ENCODE data around the gene TAS2R43.
"Not testable (repeated sequence)": the region's sequence is repeated elsewhere in the genome, so short reads cannot be mapped to it uniquely, and the experiment has no call there.

TAS2R43 gene, protein sequence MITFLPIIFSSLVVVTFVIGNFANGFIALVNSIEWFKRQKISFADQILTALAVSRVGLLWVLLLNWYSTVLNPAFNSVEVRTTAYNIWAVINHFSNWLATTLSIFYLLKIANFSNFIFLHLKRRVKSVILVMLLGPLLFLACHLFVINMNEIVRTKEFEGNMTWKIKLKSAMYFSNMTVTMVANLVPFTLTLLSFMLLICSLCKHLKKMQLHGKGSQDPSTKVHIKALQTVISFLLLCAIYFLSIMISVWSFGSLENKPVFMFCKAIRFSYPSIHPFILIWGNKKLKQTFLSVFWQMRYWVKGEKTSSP

DNA sequence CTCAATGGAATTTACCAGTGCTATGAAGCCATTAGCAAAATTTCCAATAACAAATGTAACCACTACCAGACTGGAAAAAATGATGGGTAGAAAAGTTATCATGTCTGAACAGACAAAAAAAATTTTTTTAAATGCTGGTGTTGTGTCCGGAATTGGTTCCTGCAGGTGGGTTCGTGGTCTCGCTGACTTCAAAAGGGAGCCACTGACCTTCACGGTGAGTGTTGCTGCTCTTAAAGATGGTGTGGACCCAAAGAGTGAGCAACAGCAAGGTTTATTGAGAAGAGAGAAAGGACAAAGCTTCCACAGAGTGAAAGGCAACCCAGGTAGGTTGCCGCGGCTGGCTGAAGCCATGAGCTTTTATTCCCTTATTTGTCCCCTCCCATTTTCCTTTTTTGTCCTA, at the start of gene TAS2R43:
Gene TAS2R43, minus strand, starts transcription at position 186 of the 400 bp plus-strand sequence. Its CDS starts 84 bp downstream, at position 102.
- DNase-seq, result no peak

DNA sequence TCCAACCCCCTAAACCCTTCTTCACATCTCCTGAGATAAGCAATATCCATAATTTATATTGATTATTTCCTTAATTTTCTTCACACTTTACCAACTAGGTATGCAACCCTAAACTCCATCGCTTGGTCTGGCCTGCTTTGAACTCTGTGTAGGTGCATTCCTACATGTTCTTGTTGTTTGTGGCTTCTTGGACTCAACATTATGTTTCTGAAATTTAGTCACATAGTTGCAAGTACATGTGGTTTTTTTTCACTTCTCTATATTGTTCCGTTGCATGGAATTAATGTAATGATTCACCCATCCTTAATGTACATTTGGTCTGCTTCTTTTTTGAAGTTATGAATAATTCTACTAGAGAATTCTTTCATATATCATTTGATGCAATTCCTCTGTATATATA, 44.0 kb upstream of the TAS2R43 start:
- DNase-seq, result no peak

DNA sequence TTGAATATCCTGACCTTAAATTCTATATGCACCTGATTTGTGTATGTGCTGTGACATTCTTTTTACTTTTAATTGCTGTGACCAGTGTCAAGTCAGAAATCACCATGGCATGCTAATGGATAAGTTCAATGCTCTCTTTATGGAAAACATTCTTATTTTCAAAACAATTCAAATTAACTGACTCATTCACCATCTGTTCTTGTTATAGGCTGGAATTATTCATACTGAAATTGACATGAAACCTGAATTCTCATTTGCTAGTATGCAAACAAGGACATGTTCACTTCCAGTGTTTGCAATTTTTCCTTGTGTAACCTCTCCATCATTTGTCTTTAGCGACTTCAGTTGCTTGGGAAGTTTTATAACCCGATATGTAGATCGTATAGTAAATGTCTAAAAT, 42.2 kb upstream of the TAS2R43 start, which contains the start of gene TAS2R30:
Gene TAS2R30, minus strand, starts transcription at position 340 of the 400 bp plus-strand sequence. CDS start 400 bp downstream, outside the sequence.
- DNase-seq, result no peak

DNA sequence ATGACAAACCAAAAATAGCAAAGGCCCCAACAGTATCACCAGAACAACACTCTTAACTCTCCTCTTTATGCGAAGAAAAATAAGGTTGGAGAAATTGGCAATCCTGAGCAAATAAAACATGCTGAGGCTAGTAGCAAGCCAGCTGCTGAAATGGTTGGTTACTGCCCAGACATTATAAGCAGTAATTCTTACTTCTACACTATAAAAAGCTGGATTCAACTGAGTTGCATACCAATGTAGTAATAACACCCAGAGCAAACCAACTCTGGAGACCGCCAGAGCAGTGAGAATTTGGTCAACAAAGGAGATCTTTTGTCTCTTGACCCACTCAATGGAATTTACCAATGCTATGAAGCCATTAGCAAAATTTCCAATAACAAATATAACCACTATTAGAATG, 41.7 kb upstream of the TAS2R43 start:
- no peak for DNase-seq

DNA sequence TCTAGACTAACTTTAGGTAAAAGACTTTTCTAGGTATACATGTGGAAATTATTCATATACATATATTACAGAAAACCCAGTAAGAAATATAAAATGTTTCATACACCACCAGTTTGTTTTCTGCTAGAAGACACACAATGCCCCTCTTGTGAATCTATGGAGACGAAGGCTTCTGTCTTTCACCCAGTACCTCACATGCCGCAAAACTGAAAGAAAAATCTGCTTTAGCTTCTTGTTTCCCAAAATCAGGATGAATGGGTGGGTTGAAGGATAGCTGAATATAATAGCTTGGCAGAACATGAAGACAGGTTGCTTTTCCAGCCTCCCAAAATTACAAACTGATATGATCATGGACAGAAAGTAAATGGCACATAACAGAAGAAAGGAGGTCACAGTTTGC, 41.0 kb upstream of the TAS2R43 start:
- no peak for DNase-seq

DNA sequence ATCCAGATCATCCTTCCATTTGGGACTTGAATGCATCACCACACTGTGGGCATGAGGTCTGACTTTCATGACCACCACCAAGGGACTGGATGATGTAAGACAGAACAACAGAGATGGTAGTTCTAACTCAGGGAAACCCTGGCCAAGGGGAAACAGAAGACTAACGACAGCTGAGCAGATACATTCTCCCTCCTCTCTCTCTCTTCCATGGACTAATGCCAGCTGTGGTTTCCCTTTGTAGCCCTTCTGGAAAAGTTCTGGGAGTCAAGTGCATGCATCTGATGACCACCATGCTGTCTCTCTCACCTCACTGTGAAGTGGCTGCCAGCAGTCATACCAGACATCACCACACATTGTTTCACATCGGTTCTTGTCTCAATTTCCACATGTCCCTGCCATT, 38.9 kb upstream of the TAS2R43 start:
- no peak for DNase-seq

DNA sequence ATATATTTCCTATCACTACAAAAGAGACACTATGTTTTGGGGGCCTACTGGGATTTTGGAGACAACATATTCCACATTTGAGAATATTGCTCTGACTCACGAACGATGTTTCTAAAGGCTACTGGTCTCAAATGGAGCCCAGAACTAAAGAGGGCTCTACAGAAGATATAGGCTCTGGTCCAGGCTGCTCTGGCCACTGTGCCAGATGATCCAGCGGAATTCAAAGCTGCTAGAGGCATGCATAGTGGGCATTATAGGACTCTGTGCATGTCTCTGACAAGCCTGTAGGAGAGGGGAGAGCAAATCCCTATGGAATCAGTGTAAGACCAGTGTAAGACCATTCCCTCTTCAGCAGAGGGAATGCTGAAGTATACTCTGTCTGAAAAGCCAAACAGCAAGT, 38.3 kb upstream of the TAS2R43 start:
- DNase-seq, result no peak

DNA sequence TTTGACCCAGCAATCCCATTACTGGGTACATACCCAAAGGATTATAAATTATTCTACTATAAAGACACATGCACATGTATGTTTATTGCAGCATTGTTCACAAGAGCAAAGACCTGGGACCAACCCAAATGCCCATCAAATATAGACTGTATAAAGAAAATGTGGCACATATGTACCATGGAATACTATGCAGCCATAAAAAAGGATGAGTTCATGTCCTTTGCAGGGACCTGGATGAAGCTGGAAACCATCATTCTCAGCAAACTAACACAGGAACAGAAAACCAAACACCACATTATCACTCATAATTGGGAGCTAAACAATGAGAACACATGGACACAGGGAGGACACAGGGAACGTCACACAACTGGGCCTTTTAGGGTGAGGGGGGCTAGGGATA, 22.0 kb upstream of the TAS2R43 start:
- not testable (repeated sequence) for DNase-seq

DNA sequence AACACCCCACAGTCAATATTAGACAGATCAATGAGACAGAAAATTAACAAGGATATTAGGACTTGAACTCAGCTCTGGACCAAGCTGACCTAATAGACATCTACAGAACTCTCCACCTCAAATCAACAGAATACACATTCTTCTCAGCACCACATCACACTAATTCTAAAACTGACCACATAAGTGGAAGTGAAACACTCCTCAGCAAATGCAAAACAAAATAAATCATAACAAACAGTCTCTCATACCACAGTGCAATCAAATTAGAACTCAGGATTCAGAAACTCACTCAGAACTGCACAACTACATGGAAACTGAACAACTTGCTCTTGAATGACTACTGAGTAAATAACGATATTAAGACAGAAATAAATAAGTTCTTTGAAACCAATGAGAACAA, 19.1 kb upstream of the TAS2R43 start:
- not testable (repeated sequence) for DNase-seq

DNA sequence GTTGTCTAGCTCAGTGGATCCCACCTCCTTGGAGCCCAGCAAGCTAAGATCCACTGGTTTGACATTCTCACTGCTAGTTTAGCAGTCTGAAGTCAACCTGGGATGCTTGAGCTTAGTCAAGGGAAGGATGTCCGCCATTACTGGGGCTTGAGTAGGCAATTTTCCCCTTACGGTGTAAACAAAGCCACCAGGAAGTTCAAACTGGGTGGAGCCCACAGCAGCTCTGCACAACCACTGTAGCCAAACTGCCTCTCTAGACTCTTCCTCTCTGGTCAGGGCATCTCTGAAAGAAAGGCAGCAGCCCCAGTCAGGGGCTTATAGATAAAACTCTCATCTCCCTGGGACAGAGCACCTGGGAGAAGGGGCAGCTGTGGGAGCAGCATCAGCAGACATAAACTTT, 16.7 kb upstream of the TAS2R43 start:
- DNase-seq, result no peak

DNA sequence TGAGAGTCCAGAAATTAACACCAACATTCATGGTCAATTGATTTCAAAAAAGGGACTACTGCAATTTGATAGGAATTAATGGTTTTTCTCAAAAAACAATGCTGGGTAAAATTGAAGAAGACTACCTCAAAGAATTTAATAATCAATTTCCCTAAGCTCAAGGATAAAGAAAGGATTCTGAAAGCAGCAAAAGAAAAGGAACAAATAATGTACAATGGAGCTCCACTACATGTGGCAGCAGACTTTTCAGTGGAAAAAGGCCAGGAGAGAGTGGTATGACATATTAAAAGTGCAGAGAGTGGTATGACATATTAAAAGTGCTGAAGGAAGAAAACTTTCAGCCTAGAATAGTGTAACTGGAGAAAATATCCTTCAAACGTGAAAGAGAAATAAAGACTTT, 15.6 kb upstream of the TAS2R43 start:
- no peak for DNase-seq

DNA sequence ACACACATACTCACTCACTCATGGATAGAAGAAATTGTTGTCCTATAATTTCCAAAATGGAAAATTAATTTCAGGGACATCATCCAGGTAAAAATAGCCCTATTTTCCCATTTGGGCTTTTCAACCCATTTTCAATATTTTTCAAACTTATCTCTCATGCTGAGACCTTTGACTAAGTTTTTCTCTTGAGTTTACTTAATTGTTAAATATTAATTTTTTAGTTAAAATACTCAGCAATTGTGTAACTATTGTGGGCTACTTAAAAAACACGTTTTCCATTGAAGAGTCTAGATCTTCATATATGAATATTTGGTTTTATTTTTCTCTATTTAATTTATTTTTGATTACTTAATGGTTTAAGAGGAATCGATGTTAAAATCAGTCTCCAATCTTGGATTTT, 14.2 kb upstream of the TAS2R43 start:
- no peak for DNase-seq

DNA sequence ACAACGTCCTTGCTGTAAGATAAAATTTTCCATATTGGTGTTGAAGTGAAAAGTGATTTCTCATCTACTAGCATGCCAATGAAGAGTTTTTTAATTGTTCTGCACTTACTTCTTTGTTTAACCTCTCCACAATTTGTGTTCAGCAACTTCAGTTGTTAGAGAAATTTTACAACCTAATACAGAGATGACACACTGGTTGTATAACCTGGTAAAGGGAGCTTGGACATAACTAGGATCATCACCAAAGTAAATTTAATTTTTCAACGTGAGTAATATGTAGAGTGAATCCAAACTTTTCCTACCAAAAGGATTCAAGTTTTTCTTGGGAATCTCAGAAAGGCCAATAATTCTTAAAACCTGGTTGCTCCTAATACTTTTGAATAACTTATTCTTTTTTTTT, 13.4 kb upstream of the TAS2R43 start:
- DNase-seq, result no peak

DNA sequence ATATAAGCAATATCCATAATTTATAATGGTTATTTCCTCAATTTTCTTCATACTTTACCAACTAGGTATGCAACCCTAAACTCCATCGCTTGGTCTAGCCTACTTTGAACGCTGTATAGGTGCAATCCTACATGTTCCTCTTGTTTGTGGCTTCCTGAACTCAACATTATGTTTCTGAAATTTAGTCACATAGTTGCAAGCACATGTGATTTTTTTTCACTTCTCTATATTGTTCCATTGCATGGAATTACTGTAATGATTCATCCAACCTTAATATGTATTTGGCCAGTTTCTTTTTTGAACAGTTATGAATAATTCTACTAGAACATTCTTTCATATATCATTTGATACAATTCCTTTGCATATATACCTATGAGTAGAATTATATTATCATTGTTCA, 2.8 kb upstream of the TAS2R43 start:
- DNase-seq, result not testable (repeated sequence)

DNA sequence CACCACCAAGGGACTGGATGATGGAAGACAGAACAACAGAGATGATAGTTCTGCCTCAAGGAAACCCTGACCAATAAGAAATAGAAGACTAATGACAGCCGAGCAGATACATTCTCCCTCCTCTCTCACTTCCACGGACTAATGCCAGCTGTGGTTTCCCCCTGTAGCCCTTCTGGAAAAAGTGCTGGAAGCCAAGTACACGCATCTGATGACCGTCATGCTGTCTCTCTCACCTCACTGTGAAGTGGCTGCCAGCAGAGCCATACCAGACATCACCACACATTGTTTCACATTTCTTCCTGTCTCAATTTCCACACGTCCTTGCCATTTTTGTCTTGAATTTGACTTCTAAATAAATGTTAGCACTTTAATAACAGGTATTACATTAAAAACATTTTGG, 2.9 kb downstream of the TAS2R43 start:
- no peak for DNase-seq

DNA sequence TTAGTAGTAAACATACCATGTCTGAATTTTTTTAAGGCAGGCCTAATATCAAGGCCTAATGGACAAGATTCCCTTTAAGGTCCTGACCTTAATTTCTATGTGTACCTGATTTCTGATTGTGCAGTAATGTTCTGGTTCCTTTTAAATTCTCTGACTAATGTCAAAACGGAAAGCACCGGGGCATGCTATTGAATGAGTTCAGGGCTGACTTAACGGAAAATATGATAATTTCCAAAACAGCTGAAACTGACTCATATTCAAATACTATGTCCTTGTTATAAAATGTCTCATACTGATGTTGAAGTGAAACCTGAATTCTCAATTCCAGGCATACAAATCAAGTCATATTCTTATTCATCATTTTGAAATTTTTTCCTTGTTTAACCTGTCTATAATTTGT, 6.7 kb downstream of the TAS2R43 start:
- DNase-seq, result no peak

DNA sequence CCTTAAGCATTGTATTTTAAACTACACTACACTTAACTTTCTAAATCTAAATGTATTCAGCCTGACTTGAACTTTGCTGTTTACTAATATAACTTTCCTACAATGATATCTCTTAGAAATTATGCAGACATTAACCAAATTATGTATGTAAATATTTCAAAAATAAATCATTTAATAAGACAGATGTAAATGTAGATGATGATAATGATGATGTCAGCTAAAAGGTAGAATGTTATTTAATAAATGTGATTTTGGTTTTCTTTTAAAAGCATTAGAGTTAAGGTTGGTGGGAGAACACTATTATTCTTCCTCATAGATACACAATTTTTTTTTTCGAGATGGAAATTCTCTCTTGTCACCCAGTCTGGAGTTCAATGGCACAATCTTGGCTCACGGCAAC, 10.1 kb downstream of the TAS2R43 start:
- DNase-seq, result no peak

DNA sequence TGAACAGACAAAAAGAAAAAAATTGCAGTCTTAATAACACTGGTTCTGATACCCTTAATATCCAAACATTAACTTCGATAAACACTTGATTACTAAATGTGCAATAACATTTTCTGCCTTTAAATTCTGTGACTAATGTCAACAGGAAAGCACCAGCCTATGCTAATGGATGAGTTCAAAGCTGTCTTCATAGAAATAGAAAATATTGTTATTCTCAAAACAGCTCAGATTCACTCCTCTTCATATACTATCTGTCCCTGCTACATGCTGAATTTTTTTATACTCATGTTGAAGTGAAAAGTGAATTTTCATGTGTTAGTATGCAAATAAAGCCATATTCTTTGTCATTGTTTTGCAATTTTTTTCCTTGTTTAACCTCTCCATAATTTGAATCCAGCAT, 13.9 kb downstream of the TAS2R43 start:
- DNase-seq, result no peak

DNA sequence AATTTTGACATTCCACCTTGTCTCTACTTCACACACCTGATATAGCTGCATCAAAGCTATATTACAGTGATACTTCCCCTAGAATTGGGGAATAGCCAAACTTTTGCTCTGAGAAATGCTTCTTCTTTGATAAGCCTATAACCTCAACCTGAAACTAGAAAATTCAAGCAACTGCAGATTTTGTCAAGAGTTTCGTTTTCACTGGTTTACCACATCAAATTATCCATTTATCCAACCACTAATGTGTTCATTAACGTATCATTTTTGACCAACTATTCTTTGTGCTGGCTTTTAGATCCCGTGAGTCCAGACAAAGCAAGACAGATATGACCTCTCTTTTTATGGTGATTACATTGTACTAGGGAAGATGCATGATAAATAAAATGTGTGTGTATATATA, 16.5 kb downstream of the TAS2R43 start:
- DNase-seq, result no peak

DNA sequence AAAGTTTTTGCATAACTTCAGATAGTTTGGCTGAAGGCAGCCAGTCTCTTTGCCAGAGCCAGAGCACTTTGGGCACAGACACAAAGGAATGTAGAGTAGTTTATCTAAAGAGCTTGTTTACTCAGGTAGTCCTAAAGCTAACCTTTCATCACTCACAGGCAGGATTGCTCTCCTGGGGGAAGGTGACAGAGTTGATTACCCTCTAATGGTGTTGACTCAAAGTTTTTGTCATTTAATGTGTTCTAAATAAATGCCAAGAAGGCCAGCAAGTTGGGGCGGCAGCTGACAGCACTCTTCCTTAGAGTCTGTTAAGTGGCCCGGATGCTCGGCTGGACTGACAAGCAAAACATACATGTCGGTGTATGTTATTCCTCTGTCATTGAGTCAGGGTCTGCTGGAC, 20.7 kb downstream of the TAS2R43 start:
- no peak for DNase-seq

DNA sequence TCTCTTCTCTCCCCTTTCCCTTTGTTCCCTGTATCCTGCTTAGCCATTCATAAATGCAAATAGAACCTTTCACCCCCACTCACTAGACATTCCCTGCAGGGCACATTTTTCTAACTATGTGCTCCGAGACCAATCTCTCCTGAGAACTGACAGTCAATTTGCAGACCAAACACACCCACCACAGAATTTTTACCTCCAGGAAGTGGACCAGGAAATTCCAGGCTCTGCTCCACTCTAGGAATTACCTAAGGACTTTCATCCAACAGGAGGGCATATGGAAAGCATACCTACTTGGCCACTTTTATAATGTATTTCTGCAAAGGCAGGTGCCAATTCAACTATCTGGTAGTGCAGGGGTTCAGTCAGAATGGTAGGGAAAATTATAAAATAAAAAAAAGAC, 21.1 kb downstream of the TAS2R43 start:
- DNase-seq, result no peak

DNA sequence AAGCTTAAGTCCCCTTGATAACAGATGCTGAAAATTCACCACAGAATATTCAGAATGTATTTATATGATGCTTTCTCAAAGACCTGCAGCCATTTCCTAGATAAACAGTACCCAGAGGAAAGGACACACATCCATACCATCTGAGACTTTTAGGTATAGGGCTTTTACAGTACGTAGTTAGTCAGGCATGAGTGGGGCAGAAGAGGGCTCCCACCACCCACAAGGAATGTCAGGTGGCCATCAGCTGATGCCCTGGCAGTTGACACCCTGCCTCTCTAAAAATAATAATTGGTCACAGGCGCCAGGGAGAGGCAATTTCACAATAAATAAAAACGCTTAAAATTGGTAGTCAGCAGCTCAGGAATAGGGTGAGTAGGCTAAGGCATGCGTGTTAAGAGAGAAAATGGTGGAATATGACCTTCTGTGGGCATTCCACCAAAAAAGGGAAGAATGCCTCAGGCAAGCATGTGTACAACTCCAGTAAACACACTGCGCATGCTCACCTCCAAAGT, 22.2 kb downstream of the TAS2R43 start:
- no peak for DNase-seq

DNA sequence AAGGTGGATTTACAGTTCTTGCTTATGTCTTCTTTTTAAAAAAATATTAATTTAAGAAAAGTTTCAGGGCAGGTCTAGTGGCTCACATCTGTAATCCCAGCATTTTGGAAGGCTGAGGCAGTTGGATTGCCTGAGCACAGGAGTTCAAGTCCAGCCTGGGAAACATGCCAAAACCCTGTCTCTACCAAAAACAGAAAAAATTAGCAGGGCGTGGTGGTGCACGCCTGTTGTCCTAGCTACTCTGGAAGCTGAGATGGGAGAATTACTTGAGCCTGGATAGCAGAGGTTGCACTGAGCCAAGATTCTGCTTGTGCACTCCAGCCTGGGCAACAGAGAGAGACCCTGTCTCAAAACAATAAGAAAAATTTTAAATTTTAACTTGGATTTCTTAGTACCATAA, 24.6 kb downstream of the TAS2R43 start:
- no peak for DNase-seq

DNA sequence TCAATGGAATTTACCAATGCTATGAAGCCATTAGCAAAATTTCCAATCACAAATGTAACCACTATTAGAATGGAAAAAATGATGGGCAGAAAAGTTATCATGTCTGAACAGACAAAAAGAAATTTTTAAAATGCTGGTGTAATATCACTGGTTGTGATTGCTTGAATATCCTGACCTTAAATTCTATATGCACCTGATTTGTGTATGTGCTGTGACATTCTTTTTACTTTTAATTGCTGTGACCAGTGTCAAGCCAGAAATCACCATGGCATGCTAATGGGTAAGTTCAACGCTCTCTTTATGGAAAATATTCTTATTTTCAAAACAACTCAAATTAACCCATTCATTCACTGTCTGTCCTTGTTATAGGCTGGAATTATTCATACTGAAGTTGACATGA, 29.9 kb downstream of the TAS2R43 start, which contains the start of gene TAS2R46:
Gene TAS2R46, minus strand, starts transcription at position 101 of the 400 bp plus-strand sequence. Its CDS starts 0 bp downstream, at position 101.
- DNase-seq, result not testable (repeated sequence)

DNA sequence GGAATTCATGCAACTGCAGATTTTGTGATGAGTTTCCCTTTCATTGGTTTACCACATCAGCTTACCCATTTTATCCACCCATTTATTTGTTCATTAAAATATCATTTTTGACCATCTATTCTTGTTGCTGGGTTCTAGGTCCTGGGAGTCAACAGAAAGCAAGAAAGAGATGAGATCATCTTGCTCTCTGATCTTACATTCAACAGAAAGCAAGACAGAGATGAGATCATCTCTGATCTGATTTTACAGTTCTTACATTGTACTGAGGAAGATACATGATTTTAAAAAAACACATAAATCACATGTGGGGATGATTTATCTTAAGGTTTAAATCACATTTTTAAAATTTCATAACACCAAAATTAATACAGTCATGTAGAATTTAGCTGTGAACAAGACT, 32.3 kb downstream of the TAS2R43 start:
- DNase-seq, result no peak

Measured in retina (tissue), 1 donor.